HEK293 (cell line): ENCODE results near the gene MIA3.

ENCODE experiments used
- CTCF ChIA-PET: fragments of 350-600 bp; formaldehyde crosslinking; extraction: SDS; loops from one replicate; lab custom pipeline; 2021; ENCODE audit warnings: antibody characterized with exemption; lab: Yijun Ruan, JAX
- POLR2A ChIA-PET: fragments of 300-600 bp; formaldehyde crosslinking; extraction: SDS; loops from one replicate; lab custom pipeline; 2020; ENCODE audit warnings: antibody characterized with exemption, inconsistent platforms; lab: Yijun Ruan, JAX
- H3K27ac ChIP-seq: fragments of 200-500 bp; sonication (Bioruptor generic); 2 replicates; pipeline ENCODE4 v1.5.1; 2014; ENCODE audit warnings: low read depth, low read length, control low read depth, inconsistent platforms; ENCODE audit errors: extremely low read depth
- H3K36me3 ChIP-seq, 2 experiments: fragments of 200-500 bp in 1 of 2; sonication (Bioruptor generic) in 1 of 2; 1 replicate in 1 of 2; 2 replicates in 1 of 2; pipeline ENCODE4 v1.5.1; 2014 to 2017; ENCODE audit warnings: inconsistent platforms in 2 of 2, low read length in 2 of 2; ENCODE audit not compliant: control insufficient read depth in 2 of 2, insufficient read depth in 1 of 2
- H3K4me1 ChIP-seq: fragments of 200-500 bp; sonication (Bioruptor generic); 2 replicates; pipeline ENCODE4 v1.5.1; 2014; ENCODE audit warnings: mild to moderate bottlenecking, low read length, inconsistent platforms; ENCODE audit not compliant: control insufficient read depth, insufficient read depth
- H3K4me3 ChIP-seq: 2 replicates; pipeline ENCODE4 v1.5.1; 2011; ENCODE audit warnings: low read depth, mild to moderate bottlenecking, control low read depth, low read length, moderate library complexity
- H3K9me3 ChIP-seq: fragments of 200-500 bp; sonication (Bioruptor generic); 2 replicates; pipeline ENCODE4 v1.5.1; 2014; ENCODE audit warnings: low read depth, low read length, inconsistent platforms; ENCODE audit not compliant: control insufficient read depth, insufficient read depth
- GLI2 ChIP-seq: fragments of 450-650 bp; formaldehyde crosslinking; IDR thresholded peaks from 2 replicates; pipeline ENCODE4; 2017; ENCODE audit warnings: missing biosample characterization, missing genetic modification characterization, low read depth, borderline replicate concordance
- GLI4 ChIP-seq: fragments of 450-650 bp; formaldehyde crosslinking; IDR thresholded peaks from 2 replicates; pipeline ENCODE4 v1.5.1; 2016; ENCODE audit warnings: missing biosample characterization, missing genetic modification characterization
- GLIS1 ChIP-seq: fragments of 450-650 bp; formaldehyde crosslinking; IDR thresholded peaks from 2 replicates; pipeline ENCODE4 v1.5.1; 2016; ENCODE audit warnings: missing biosample characterization, missing genetic modification characterization
- KLF8 ChIP-seq: fragments of 450-650 bp; formaldehyde crosslinking; IDR thresholded peaks from 2 replicates; pipeline ENCODE4 v1.5.1; 2016; ENCODE audit warnings: missing biosample characterization, missing genetic modification characterization
- SCRT1 ChIP-seq: fragments of 450-650 bp; formaldehyde crosslinking; IDR thresholded peaks from 2 replicates; pipeline ENCODE4 v1.5.1; 2016; ENCODE audit warnings: missing biosample characterization, missing genetic modification characterization, borderline replicate concordance
- SCRT2 ChIP-seq: fragments of 450-650 bp; formaldehyde crosslinking; IDR thresholded peaks from 2 replicates; pipeline ENCODE4 v1.5.1; 2016; ENCODE audit warnings: missing biosample characterization, missing genetic modification characterization
- ZBTB1 ChIP-seq: fragments of 450-650 bp; formaldehyde crosslinking; IDR thresholded peaks from 2 replicates; pipeline ENCODE4 v1.5.1; 2016; ENCODE audit warnings: missing biosample characterization, missing genetic modification characterization
- ZIC2 ChIP-seq: fragments of 450-650 bp; formaldehyde crosslinking; IDR thresholded peaks from 2 replicates; pipeline ENCODE4 v1.5.1; 2016; ENCODE audit warnings: missing biosample characterization, missing genetic modification characterization
- ZNF140 ChIP-seq: fragments of 450-650 bp; formaldehyde crosslinking; IDR thresholded peaks from 2 replicates; pipeline ENCODE4 v1.5.1; 2016; ENCODE audit warnings: missing biosample characterization, missing genetic modification characterization
- ZNF266 ChIP-seq: fragments of 450-650 bp; formaldehyde crosslinking; IDR thresholded peaks from 2 replicates; pipeline ENCODE4 v1.5.1; 2016; ENCODE audit warnings: missing biosample characterization, missing genetic modification characterization, low read depth
- ZNF354C ChIP-seq: fragments of 450-650 bp; formaldehyde crosslinking; IDR thresholded peaks from 2 replicates; pipeline ENCODE4 v1.5.1; 2016; ENCODE audit warnings: missing biosample characterization, missing genetic modification characterization, low read depth, borderline replicate concordance
- ZNF510 ChIP-seq: fragments of 450-650 bp; formaldehyde crosslinking; IDR thresholded peaks from 2 replicates; pipeline ENCODE4 v1.5.1; 2018; ENCODE audit warnings: mild to moderate bottlenecking, missing genetic modification characterization, missing biosample characterization; ENCODE audit not compliant: insufficient replicate concordance
- ZNF623 ChIP-seq: fragments of 450-650 bp; formaldehyde crosslinking; IDR thresholded peaks from 2 replicates; pipeline ENCODE4 v1.5.1; 2016; ENCODE audit warnings: missing biosample characterization, missing genetic modification characterization
- ZNF624 ChIP-seq: fragments of 450-650 bp; formaldehyde crosslinking; IDR thresholded peaks from 2 replicates; pipeline ENCODE4 v1.5.1; 2017; ENCODE audit warnings: missing biosample characterization, missing genetic modification characterization
- ZNF626 ChIP-seq: fragments of 450-650 bp; sonication (Bioruptor Pico); formaldehyde crosslinking; IDR thresholded peaks from 2 replicates; pipeline ENCODE4 v1.5.1; 2018; ENCODE audit warnings: missing biosample characterization, missing genetic modification characterization, inconsistent platforms
- ZNF658 ChIP-seq: fragments of 450-650 bp; formaldehyde crosslinking; IDR thresholded peaks from 2 replicates; pipeline ENCODE4; 2016; ENCODE audit warnings: missing biosample characterization, missing genetic modification characterization
- ZNF792 ChIP-seq: fragments of 450-650 bp; formaldehyde crosslinking; IDR thresholded peaks from 2 replicates; pipeline ENCODE4 v1.5.1; 2016; ENCODE audit warnings: missing biosample characterization, missing genetic modification characterization
- ZXDB ChIP-seq: fragments of 450-650 bp; formaldehyde crosslinking; IDR thresholded peaks from 2 replicates; pipeline ENCODE4 v1.5.1; 2016; ENCODE audit warnings: missing biosample characterization, missing genetic modification characterization
- TF ChIP-seq, protein P1 (sequence below): fragments of 450-650 bp; formaldehyde crosslinking; IDR thresholded peaks from 2 replicates; pipeline ENCODE4 v1.5.1; 2016; ENCODE audit warnings: missing biosample characterization, missing genetic modification characterization
- TF ChIP-seq, protein P2 (sequence below): fragments of 450-650 bp; formaldehyde crosslinking; IDR thresholded peaks from 2 replicates; pipeline ENCODE4 v1.5.1; 2016; ENCODE audit warnings: missing biosample characterization, missing genetic modification characterization, borderline replicate concordance
- TF ChIP-seq, protein P3 (sequence below): fragments of 450-650 bp; formaldehyde crosslinking; IDR thresholded peaks from 2 replicates; pipeline ENCODE4 v1.5.1; 2016; ENCODE audit warnings: missing biosample characterization, missing genetic modification characterization
- TF ChIP-seq, protein P4 (sequence below): fragments of 450-650 bp; formaldehyde crosslinking; IDR thresholded peaks from 2 replicates; pipeline ENCODE4 v1.5.1; 2016; ENCODE audit warnings: missing biosample characterization, missing genetic modification characterization
- TF ChIP-seq, protein P5 (sequence below): fragments of 450-650 bp; formaldehyde crosslinking; conservative IDR thresholded peaks from 2 replicates; pipeline ENCODE4 v1.5.1; 2016; ENCODE audit warnings: low read depth, missing biosample characterization, missing genetic modification characterization

Gene MIA3

DNA sequence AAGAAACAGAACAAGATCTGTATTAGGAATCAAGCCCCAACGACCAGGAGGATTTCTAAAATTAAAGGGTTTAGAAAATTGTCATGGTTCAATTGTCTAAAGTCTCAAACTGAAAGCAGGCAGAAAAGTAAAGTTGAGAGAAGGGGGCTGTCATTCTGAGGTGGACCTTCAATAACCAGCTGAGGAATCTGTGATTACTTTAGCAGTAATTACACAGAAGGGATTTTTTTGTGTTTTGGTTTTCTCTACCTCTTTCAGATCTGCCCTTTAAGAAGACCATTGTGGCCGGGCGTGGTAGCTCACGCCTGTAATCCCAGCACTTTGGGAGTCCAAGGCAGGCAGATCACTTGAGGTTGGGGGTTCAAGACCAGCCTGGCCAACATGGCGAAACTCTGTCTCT lies 77.0 kb downstream of the MIA3 start:
- TF ChIP-seq ZNF140 (no peak), ZNF354C (tag by site-specific recombination) (no peak), ZIC2 (tag by site-specific recombination) (no peak)
- TF ChIP-seq, protein P1, sequence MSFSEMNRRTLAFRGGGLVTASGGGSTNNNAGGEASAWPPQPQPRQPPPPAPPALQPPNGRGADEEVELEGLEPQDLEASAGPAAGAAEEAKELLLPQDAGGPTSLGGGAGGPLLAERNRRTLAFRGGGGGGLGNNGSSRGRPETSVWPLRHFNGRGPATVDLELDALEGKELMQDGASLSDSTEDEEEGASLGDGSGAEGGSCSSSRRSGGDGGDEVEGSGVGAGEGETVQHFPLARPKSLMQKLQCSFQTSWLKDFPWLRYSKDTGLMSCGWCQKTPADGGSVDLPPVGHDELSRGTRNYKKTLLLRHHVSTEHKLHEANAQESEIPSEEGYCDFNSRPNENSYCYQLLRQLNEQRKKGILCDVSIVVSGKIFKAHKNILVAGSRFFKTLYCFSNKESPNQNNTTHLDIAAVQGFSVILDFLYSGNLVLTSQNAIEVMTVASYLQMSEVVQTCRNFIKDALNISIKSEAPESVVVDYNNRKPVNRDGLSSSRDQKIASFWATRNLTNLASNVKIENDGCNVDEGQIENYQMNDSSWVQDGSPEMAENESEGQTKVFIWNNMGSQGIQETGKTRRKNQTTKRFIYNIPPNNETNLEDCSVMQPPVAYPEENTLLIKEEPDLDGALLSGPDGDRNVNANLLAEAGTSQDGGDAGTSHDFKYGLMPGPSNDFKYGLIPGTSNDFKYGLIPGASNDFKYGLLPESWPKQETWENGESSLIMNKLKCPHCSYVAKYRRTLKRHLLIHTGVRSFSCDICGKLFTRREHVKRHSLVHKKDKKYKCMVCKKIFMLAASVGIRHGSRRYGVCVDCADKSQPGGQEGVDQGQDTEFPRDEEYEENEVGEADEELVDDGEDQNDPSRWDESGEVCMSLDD (tag by site-specific recombination) = no peak
- TF ChIP-seq, all 188 proteins: peak for 0
- ChIA-PET CTCF (interaction anchor here (0.7 kb wide), 1 partner anchor 8 kb away, joined by 3 read pairs; no protein-coding TSS in a partner anchor), POLR2A (no interaction called here)
- H3K36me3 ChIP-seq = peaks cover 7 to 14% of the 10 kb centered on the region in 2 experiments
- no peak overlapping the region for H3K27ac ChIP-seq
- no peak overlapping the region for H3K4me3 ChIP-seq
- H3K4me1 ChIP-seq = no peaks in the 10 kb centered on the region
- H3K9me3 ChIP-seq = no peaks in the 10 kb centered on the region

DNA sequence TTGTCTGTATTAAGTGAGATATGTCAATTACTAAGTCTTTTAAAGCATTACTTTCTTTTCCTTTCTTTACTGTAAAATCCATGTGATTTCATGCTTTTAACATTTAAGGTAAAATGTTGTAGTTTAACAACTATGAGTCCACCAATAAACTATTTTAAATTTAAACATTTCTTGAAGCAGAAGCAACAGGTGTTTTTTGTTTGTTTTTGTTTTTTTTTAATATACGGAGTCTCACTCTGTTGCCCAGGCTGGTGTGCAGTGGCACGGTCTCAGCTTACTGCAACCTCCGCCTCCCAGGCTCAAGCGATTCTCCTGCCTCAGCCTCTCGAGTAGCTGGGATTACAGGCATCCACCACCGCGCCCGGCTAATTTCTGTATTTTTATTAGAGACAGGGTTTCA lies 78.8 kb downstream of the MIA3 start:
- H3K27ac ChIP-seq = no peak overlapping the region
- no peak overlapping the region for H3K4me3 ChIP-seq
- H3K4me1 ChIP-seq = no peaks in the 10 kb centered on the region
- CTCF ChIA-PET = no interaction called here
- POLR2A ChIA-PET = no interaction called here
- TF ChIP-seq, protein P2, sequence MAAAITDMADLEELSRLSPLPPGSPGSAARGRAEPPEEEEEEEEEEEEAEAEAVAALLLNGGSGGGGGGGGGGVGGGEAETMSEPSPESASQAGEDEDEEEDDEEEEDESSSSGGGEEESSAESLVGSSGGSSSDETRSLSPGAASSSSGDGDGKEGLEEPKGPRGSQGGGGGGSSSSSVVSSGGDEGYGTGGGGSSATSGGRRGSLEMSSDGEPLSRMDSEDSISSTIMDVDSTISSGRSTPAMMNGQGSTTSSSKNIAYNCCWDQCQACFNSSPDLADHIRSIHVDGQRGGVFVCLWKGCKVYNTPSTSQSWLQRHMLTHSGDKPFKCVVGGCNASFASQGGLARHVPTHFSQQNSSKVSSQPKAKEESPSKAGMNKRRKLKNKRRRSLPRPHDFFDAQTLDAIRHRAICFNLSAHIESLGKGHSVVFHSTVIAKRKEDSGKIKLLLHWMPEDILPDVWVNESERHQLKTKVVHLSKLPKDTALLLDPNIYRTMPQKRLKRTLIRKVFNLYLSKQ (tag by site-specific recombination) = no peak
- peak; percentile 87 for TF ChIP-seq SCRT2 (tag by site-specific recombination)
- no peak for TF ChIP-seq ZNF626
- no peak for TF ChIP-seq ZXDB (tag by site-specific recombination)
- no peak for TF ChIP-seq ZNF658 (tag by site-specific recombination)
- TF ChIP-seq SCRT1 (tag by site-specific recombination) = peak; percentile 61; the same call in 1 of the 2 replicates
- no peak for TF ChIP-seq GLI4 (tag by site-specific recombination)
- no peak for TF ChIP-seq KLF8 (tag by site-specific recombination)
- no peak for TF ChIP-seq GLI2 (tag by site-specific recombination)
- TF ChIP-seq GLIS1 (tag by site-specific recombination) = no peak
- TF ChIP-seq, protein P3, sequence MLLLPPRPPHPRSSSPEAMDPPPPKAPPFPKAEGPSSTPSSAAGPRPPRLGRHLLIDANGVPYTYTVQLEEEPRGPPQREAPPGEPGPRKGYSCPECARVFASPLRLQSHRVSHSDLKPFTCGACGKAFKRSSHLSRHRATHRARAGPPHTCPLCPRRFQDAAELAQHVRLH (tag by site-specific recombination) = no peak
- TF ChIP-seq ZNF266 (tag by site-specific recombination) = no peak
- TF ChIP-seq ZNF624 (tag by site-specific recombination) = no peak
- TF ChIP-seq ZBTB1 (tag by site-specific recombination) = no peak
- TF ChIP-seq, all 188 proteins: peak for 2
- Histone ChIP-seq H3K9me3 (no peaks in the 10 kb centered on the region), H3K36me3 (peaks cover 13 to 18% of the 10 kb centered on the region in 2 experiments; a peak in 2 of 3 replicates)

DNA sequence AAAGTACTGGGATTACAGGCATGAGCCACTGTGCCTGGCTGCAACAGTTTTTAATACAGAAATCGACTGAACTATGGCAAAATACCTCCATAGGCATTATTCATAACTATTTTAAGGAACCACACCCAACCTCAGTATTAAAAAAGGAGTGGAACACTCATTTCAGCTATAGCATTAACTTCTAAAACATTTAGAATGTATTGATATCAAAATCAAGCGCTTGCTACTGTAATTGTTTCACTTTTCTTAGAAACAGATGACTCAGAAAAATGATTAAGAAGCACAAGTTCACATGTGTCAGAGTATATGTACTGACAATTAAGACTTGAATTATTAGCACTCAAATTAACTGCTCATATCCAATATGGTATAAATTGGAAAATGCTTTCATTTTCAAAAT lies 79.3 kb downstream of the MIA3 start:
- Histone ChIP-seq H3K4me1 (no peaks in the 10 kb centered on the region), H3K9me3 (no peaks in the 10 kb centered on the region), H3K27ac (no peak overlapping the region), H3K36me3 (peaks cover 13 to 19% of the 10 kb centered on the region in 2 experiments), H3K4me3 (no peak overlapping the region)
- CTCF ChIA-PET = interaction anchor here (0.6 kb wide), 2 partner anchors 436 to 1264 kb away, joined by 3 to 4 read pairs; no protein-coding TSS in a partner anchor
- POLR2A ChIA-PET = no interaction called here
- TF ChIP-seq ZNF792 (tag by site-specific recombination) (no peak), ZNF510 (tag by site-specific recombination) (no peak), ZBTB1 (tag by site-specific recombination) (no peak), ZNF623 (tag by site-specific recombination) (no peak), KLF8 (tag by site-specific recombination) (no peak)
- TF ChIP-seq, protein P4, sequence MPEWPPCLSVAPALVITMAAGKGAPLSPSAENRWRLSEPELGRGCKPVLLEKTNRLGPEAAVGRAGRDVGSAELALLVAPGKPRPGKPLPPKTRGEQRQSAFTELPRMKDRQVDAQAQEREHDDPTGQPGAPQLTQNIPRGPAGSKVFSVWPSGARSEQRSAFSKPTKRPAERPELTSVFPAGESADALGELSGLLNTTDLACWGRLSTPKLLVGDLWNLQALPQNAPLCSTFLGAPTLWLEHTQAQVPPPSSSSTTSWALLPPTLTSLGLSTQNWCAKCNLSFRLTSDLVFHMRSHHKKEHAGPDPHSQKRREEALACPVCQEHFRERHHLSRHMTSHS (tag by site-specific recombination) = no peak
- TF ChIP-seq, protein P5, sequence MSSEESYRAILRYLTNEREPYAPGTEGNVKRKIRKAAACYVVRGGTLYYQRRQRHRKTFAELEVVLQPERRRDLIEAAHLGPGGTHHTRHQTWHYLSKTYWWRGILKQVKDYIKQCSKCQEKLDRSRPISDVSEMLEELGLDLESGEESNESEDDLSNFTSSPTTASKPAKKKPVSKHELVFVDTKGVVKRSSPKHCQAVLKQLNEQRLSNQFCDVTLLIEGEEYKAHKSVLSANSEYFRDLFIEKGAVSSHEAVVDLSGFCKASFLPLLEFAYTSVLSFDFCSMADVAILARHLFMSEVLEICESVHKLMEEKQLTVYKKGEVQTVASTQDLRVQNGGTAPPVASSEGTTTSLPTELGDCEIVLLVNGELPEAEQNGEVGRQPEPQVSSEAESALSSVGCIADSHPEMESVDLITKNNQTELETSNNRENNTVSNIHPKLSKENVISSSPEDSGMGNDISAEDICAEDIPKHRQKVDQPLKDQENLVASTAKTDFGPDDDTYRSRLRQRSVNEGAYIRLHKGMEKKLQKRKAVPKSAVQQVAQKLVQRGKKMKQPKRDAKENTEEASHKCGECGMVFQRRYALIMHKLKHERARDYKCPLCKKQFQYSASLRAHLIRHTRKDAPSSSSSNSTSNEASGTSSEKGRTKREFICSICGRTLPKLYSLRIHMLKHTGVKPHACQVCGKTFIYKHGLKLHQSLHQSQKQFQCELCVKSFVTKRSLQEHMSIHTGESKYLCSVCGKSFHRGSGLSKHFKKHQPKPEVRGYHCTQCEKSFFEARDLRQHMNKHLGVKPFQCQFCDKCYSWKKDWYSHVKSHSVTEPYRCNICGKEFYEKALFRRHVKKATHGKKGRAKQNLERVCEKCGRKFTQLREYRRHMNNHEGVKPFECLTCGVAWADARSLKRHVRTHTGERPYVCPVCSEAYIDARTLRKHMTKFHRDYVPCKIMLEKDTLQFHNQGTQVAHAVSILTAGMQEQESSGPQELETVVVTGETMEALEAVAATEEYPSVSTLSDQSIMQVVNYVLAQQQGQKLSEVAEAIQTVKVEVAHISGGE (tag by site-specific recombination) = no peak
